GM19324 (cell line): ENCODE data around the gene SATB1.
"Not testable (repeated sequence)": the region's sequence is repeated elsewhere in the genome, so short reads cannot be mapped to it uniquely, and the experiment has no call there.

ENCODE experiments used
- ATAC-seq: cut with Tn5 transposase; IDR thresholded peaks from one replicate; pipeline ENCODE4 v1.9.1; 2021; ENCODE audit warnings: mild to moderate bottlenecking, moderate library complexity; ENCODE audit not compliant: unreplicated experiment, low FRiP score

Gene SATB1

GRCh38 chr3:18363338-18363737 lies 61.8 kb downstream of the SATB1 start:
- ATAC-seq, result no peak

GRCh38 chr3:18357747-18358146 lies 67.4 kb downstream of the SATB1 start:
- ATAC-seq, result no peak

DNA sequence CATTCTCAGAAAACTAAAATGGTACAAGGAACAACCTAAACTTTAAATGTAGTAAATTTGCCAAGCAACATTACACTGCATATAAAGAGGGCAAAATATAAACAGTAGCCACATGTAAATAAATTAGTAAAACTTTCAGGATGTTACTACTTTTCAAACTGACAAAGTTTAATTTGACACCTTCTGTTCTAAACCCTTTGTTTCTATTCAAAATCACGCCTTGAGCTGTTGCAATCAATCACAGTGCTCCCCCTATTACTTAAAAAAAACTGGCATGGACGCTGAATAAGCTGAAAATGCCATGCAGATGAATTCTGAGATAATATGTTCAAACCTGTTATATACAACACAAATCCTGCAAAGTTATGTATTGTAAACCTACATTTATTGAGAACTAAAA lies 69.3 kb downstream of the SATB1 start:
- ATAC-seq, result no peak

DNA sequence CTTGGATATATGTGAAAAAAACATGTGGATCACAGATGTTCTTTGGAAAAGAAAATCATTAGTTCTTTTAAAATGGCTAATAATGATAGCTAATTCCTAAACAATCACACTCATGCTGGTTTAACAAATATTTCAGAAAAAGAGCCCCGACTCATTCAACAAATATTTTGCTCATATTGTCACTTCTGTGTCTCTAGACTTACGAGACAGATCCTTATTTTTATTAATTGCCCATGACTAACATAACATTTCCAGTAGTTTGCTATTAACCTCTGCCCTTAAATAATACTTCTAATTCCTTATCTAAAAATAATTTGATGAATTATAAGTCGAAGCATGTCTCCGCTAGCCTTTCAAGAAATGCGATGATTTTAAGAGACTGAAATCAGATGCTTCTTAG lies 70.4 kb downstream of the SATB1 start:
- no peak for ATAC-seq

- ATAC-seq, result no peak
Observed at GRCh38 chr3:18351823-18352744, 73.1 kb downstream of the SATB1 start.

DNA sequence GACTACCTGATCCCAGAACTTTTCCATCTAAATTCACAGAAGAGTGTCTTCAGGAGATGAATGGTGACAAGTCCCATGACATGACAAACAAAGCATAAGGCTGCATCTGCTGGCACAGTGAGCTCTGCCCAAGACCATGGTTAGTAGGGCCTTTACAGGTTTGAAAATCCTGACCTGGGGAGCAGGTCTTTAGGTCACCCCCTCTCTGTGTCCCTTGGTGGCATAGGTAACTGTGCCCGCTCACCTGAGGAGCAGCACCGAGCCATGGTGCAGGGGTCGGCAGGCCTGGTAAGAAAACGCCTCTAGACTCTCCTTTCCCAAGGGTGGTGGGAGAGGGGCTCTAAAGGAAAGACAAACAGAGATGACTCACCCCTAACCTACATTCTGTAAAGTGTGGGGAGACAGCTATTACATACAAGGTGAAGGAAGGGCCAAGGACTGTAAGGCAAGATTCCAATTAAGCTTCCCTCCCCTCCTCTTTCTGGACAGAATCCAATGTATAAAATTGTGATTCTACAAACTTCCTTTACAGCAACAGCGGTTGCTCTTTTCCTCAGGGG lies 74.0 kb downstream of the SATB1 start:
- no peak for ATAC-seq

- no peak for ATAC-seq
Observed at GRCh38 chr3:18349197-18349798, 75.8 kb downstream of the SATB1 start.

DNA sequence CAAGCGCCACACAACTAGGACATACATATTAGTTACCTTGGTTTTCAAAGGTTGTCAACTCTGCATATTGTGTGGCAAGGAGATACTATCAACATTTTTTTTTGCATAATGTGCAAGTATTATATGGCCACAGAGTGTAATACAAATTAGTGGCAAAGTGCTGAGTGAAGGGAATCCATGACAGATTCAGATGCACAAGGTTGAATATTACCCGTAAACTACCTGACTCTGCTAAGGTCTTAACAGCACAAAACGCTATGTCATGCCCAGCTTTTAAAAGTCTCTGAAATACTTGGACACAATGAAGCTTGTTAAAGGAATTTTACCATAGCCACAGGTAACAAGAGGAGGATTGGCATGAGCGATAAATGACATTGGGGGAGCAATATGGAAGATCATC lies 79.0 kb downstream of the SATB1 start:
- ATAC-seq, result no peak

GRCh38 chr3:18345015-18345367 lies 80.1 kb downstream of the SATB1 start:
- no peak for ATAC-seq

DNA sequence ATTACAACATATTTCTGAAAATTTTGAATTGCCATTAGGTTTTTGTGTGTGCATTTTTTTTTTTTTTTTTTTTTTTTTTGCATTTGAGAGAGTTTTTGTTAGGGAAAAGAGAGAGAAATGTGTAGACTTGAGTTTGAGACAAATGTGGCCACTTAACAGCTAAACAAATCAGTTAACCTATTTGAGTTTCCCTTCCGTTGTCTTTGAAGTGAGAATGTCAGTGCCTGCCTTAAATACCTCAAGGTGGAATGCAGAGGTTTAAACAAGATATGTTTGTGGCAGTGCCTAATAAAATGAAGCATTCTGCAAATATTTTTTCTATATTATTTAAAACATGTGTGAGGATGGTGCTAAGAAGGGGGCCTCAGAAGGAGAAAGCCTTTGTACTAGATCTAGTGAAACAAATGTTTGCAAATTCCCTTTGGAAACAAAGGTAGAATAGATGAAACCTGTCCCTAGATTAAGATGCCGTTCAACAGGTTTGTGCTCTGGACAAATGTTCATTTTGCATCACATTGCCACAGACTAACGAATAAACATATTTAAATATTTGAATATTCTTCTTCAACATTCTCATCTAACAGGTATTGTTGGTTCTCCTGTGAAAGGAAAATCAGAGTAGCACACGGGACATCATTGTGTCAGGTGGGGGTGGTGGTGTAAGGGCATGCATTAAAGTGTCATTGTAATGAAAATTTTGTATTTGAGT lies 80.7 kb downstream of the SATB1 start:
- ATAC-seq, result no peak

DNA sequence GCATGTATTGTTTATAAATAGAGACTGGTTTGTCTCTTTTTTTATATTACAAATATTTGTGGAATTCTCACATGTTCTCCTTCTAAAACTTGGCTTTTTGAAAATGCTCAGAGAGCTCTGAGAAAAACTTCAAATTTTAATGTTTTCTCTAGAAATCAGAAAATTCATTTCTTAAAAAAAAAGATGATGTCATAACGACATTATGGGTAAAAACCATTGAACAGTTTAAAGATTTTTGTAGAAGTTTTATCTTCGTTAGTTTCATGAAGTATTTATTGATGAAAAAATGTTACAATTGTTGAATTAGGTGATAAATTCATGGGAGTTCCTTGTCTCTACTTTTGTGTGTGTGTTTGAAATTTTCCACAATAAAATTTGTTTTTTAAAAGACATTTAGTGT lies 81.3 kb downstream of the SATB1 start:
- no peak for ATAC-seq

DNA sequence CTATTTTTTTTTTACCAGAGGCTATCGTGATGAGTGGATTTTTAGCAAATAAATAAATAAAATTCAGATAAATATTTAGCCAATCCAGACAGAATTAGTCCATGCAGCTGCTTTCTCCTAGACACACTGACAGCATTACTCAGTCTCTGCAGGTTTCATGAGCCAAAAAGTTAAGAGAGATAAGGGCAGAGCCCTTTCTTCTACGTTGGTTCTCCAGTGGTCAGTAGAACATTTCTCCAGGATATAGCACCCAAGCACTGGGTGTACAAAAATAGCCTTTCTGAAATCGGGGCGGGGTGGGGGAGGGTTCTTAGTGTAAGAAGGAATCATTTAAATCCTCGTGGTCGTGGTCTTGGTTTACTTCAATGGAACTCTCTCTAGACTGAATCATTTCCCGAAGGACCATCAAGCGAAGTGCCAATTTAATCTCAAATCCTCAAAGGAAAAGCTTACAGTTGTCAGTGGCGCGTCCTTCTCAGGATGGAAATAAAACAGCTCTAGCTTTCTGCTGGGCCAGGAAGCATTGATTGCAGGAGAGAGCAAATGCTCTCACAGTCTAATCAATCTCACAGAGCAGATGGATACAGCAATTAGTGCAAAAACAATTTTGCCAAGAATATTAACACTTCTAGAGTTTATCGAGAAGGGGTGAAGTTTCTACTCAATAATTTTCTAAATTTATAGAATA lies 86.2 kb downstream of the SATB1 start:
- no peak for ATAC-seq

- ATAC-seq, result no peak
Observed at GRCh38 chr3:18337231-18337630, 87.9 kb downstream of the SATB1 start.

- ATAC-seq, result no peak
Observed at GRCh38 chr3:18334837-18335601, 90.1 kb downstream of the SATB1 start.

GRCh38 chr3:18330772-18331441 lies 94.2 kb downstream of the SATB1 start:
- not testable (repeated sequence) for ATAC-seq

DNA sequence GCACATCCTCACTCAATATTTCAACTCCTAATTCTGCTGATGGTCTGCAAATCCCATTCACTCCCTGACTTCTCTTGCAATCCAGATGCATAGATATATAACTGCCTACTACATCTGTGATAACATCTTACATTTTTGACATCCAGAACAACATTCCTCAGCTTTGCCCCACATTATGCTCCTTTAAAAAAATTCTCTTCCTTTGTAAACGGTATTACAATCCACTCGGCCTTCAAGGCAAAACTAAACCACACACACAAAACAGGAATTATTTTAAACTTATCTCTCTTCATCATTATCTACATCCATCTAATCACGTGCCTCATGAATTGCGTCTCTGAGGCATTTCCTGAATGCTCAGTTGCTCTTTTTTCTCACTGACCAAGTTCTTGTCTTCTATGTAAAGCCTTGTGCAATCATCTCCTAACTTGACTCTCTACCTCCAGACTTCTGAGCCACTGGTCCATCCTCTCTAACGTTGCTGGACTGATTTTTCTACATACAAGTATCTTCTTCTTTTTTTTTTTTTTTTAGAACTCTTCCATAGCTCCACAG lies 117.0 kb downstream of the SATB1 start:
- no peak for ATAC-seq

- ATAC-seq, result no peak
Observed at GRCh38 chr3:18307529-18307928, 117.6 kb downstream of the SATB1 start.

DNA sequence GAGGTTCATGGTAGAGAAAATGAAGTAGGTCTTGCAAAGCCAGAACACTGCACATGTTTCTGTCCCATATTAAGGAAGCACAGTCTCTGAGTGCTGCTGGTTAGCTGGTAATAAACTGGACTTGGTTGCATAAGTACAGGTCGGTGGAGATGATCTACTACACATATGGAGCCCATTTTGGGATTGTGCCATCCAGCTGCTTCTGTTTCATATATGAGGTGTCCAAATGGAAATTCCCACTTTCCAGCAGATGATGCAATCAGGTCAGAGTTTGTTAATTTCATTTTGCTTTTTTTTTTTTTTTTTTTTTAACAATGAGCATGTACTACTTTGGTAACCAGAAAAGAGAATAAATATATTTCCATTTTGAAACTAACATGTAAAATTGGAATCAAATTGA lies 122.6 kb downstream of the SATB1 start:
- ATAC-seq, result no peak

GRCh38 chr3:18301781-18302180 lies 123.4 kb downstream of the SATB1 start:
- ATAC-seq, result no peak
